T-cell (primary cell): ENCODE data around the gene ANKRD18A. TPM values are rescaled to one million over a fixed set of nuclear protein-coding genes. Genes with fewer than 3 reads are reported as not detected.

Experiments
- ATAC-seq, 4 experiments: fragments of 200-7000 bp in 3 of 4; fragments of 150-1000 bp in 1 of 4; cut with Tn5 transposase; replicated peaks in 1 of 4; 1 replicate in 3 of 4; 2 replicates in 1 of 4; pipeline ENCODE4 v1.10.0; 2021; ENCODE audit warnings: moderate library complexity in 3 of 4, mild to moderate bottlenecking in 2 of 4, moderate number of reproducible peaks in 1 of 4
- CTCF ChIA-PET, 2 donors: fragments of 300-600 bp; sonication (Branson Sonifier 250); formaldehyde crosslinking; loops; one replicate each; lab custom pipeline; 2022; ENCODE audit warnings: antibody characterized with exemption in 2 of 2; lab: Charles Lee
- POLR2A ChIA-PET, 2 donors: fragments of 300-600 bp; sonication (Branson Sonifier 250); formaldehyde crosslinking; loops; one replicate each; lab custom pipeline; 2022; ENCODE audit warnings: antibody characterized with exemption in 2 of 2; lab: Charles Lee
- DNase-seq, 35 experiments: peaks; one replicate each; pipeline versions ENCODE4 v3.0.0 to v3.0.0-alpha.2; 2013 to 2023
- H3K27ac ChIP-seq: one replicate; pipeline ENCODE4 v1.5.1; 2013; ENCODE audit warnings: low read length
- H3K27me3 ChIP-seq, 2 experiments: replicated peaks in 1 of 2; 1 replicate in 1 of 2; 2 replicates in 1 of 2; pipeline versions ENCODE4 v1.6.1 to v1.7.0; 2013; ENCODE audit warnings: low read length in 1 of 2, mixed read lengths in 1 of 2; ENCODE audit not compliant: control insufficient read depth in 2 of 2, insufficient read depth in 2 of 2; ENCODE audit errors: extremely low read depth in 1 of 2
- H3K36me3 ChIP-seq, 2 donors: 1 replicate in 1 of 2; 2 replicates in 1 of 2; pipeline versions ENCODE4 v1.6.1 to v1.7.0; 2013; ENCODE audit warnings: low read length in 1 of 2; ENCODE audit not compliant: control insufficient read depth in 2 of 2, insufficient read depth in 1 of 2; ENCODE audit errors: extremely low read depth in 1 of 2
- H3K4me1 ChIP-seq, 2 experiments: 1 replicate in 1 of 2; 2 replicates in 1 of 2; pipeline versions ENCODE4 v1.6.1 to v1.7.0; 2013; ENCODE audit warnings: low read length in 2 of 2, mixed read lengths in 1 of 2; ENCODE audit not compliant: insufficient read depth in 2 of 2, control insufficient read depth in 1 of 2; ENCODE audit errors: extremely low read depth in 1 of 2
- H3K4me3 ChIP-seq, 2 donors: 1 replicate in 1 of 2; 2 replicates in 1 of 2; pipeline versions ENCODE4 v1.5.1 to v1.7.0; 2013; ENCODE audit warnings: mild to moderate bottlenecking in 2 of 2, low read length in 1 of 2, moderate library complexity in 1 of 2; ENCODE audit not compliant: control insufficient read depth in 1 of 2; ENCODE audit errors: extremely low read depth in 1 of 2
- H3K9me3 ChIP-seq: 2 replicates; pipeline ENCODE4 v1.7.0; 2013
- H3K27ac Mint-ChIP-seq, 2 donors: one replicate each; pipeline ENCODE4 v1.8.0; 2020 to 2021; ENCODE audit warnings: mild to moderate bottlenecking in 2 of 2, mixed read lengths in 2 of 2
- H3K27me3 Mint-ChIP-seq, 2 donors: one replicate each; pipeline ENCODE4 v1.8.0; 2021 to 2022; ENCODE audit warnings: mixed read lengths in 2 of 2
- H3K36me3 Mint-ChIP-seq: one replicate; pipeline ENCODE4 v1.8.0; 2021; ENCODE audit warnings: mixed read lengths
- H3K4me1 Mint-ChIP-seq, 3 donors: one replicate each; pipeline ENCODE4 v1.8.0; 2020 to 2022; ENCODE audit warnings: mixed read lengths in 3 of 3, mild to moderate bottlenecking in 1 of 3
- H3K4me3 Mint-ChIP-seq, 3 donors: one replicate each; pipeline ENCODE4 v1.8.0; 2020 to 2022; ENCODE audit warnings: mild to moderate bottlenecking in 3 of 3, mixed read lengths in 3 of 3, moderate library complexity in 3 of 3
- H3K9me3 Mint-ChIP-seq, 3 donors: one replicate each; pipeline ENCODE4 v1.8.0; 2020 to 2022; ENCODE audit warnings: mixed read lengths in 3 of 3
- WGBS: methylation state at CpG from one replicate; pipeline ENCODE4 v1.1.5; 2013; ENCODE audit warnings: missing lambda C conversion rate; ENCODE audit not compliant: insufficient coverage; 5-methylcytosine and 5-hydroxymethylcytosine counted together
- total RNA-seq, 35 experiments: library from RNA in 6 of 35; stranded (reverse) in 6 of 35; fragments of 120-200 nt in 1 of 35; gene quantifications; one replicate each; pipeline versions ENCODE4 v1.2.1 to v1.2.4 and lab custom pipeline; 2013 to 2026

Gene ANKRD18A
- total RNA-seq, 5 donors from 2014 or later (not counting 1 experiment from before 2014, with no cell fraction given): 1.2 to 16.5 (median 5.1) TPM

GRCh38 chr9:38643815-38644173 lies 23.4 kb upstream of the ANKRD18A start:
- no peaks in the 10 kb centered on the region for H3K36me3 ChIP-seq
- Mint-ChIP-seq H3K4me1 (no peaks in the 10 kb centered on the region), H3K4me3 (no peak overlapping the region), H3K27me3 (peaks cover 8 to 13% of the 10 kb centered on the region in 2 donors), H3K36me3 (no peaks in the 10 kb centered on the region), H3K9me3 (no peaks in the 10 kb centered on the region), H3K27ac (no peak overlapping the region)
- WGBS: 61% methylated on average over 2 of the region's 3 CpGs
- POLR2A ChIA-PET: no interaction called here
- H3K27ac ChIP-seq: no peak overlapping the region
- ATAC-seq (no peak), DNase-seq (no peak)
- H3K4me1 ChIP-seq: no peaks in the 10 kb centered on the region
- H3K9me3 ChIP-seq: no peaks in the 10 kb centered on the region
- CTCF ChIA-PET: no interaction called here
- peaks cover 2 to 11% of the 10 kb centered on the region in 2 experiments for H3K27me3 ChIP-seq
- no peak overlapping the region for H3K4me3 ChIP-seq

GRCh38 chr9:38642951-38643814 lies 22.8 kb upstream of the ANKRD18A start:
- H3K27ac Mint-ChIP-seq: no peak overlapping the region
- ChIA-PET POLR2A (no interaction called here), CTCF (no interaction called here)
- Histone ChIP-seq H3K4me3 (no peak overlapping the region), H3K4me1 (no peaks in the 10 kb centered on the region), H3K27me3 (peaks cover 2 to 14% of the 10 kb centered on the region in 2 experiments), H3K27ac (no peak overlapping the region), H3K9me3 (no peaks in the 10 kb centered on the region), H3K36me3 (no peaks in the 10 kb centered on the region)
- WGBS: 90% methylated on average over 10 of the region's 18 CpGs
- H3K4me1 Mint-ChIP-seq: no peaks in the 10 kb centered on the region
- DNase-seq (no peak), ATAC-seq (no peak)
- no peaks in the 10 kb centered on the region for H3K36me3 Mint-ChIP-seq
- no peak overlapping the region for H3K4me3 Mint-ChIP-seq
- H3K9me3 Mint-ChIP-seq: no peaks in the 10 kb centered on the region
- peaks cover 8 to 14% of the 10 kb centered on the region in 2 donors for H3K27me3 Mint-ChIP-seq

GRCh38 chr9:38641985-38642864 lies 21.8 kb upstream of the ANKRD18A start:
- Histone ChIP-seq H3K4me3 (no peak overlapping the region), H3K36me3 (no peaks in the 10 kb centered on the region), H3K4me1 (no peaks in the 10 kb centered on the region), H3K27ac (no peak overlapping the region), H3K27me3 (peaks cover 2 to 14% of the 10 kb centered on the region in 2 experiments), H3K9me3 (no peaks in the 10 kb centered on the region)
- ChIA-PET POLR2A (no interaction called here), CTCF (no interaction called here)
- Mint-ChIP-seq H3K4me1 (no peaks in the 10 kb centered on the region), H3K4me3 (no peak overlapping the region), H3K36me3 (no peaks in the 10 kb centered on the region), H3K9me3 (no peaks in the 10 kb centered on the region), H3K27me3 (peaks cover 8 to 10% of the 10 kb centered on the region in 2 donors), H3K27ac (no peak overlapping the region)
- WGBS: 61% methylated on average over 8 of the region's 12 CpGs
- ATAC-seq: no peak
- DNase-seq: peak in 1 of 35 experiments; percentile 12

GRCh38 chr9:38641142-38641541 lies 20.7 kb upstream of the ANKRD18A start:
- ChIA-PET CTCF (interaction anchor here in 1 of 2 donors (0.6 kb wide), 1 partner anchor 18 kb away, joined by 4 read pairs; no protein-coding TSS in a partner anchor), POLR2A (no interaction called here)
- ATAC-seq: no peak
- H3K36me3 ChIP-seq: no peaks in the 10 kb centered on the region
- H3K4me3 Mint-ChIP-seq: no peak overlapping the region
- H3K9me3 Mint-ChIP-seq: no peaks in the 10 kb centered on the region
- H3K27me3 Mint-ChIP-seq: peaks cover 8 to 13% of the 10 kb centered on the region in 2 donors
- no peaks in the 10 kb centered on the region for H3K4me1 Mint-ChIP-seq
- H3K4me1 ChIP-seq: no peaks in the 10 kb centered on the region
- no peak overlapping the region for H3K27ac ChIP-seq
- peaks cover 2 to 18% of the 10 kb centered on the region in 2 experiments for H3K27me3 ChIP-seq
- H3K9me3 ChIP-seq: no peaks in the 10 kb centered on the region
- no peak overlapping the region for H3K4me3 ChIP-seq
- DNase-seq: no peak
- H3K27ac Mint-ChIP-seq: no peak overlapping the region
- 93% methylated on average over 7 of the region's 9 CpGs for whole genome bisulfite sequencing
- no peaks in the 10 kb centered on the region for H3K36me3 Mint-ChIP-seq

GRCh38 chr9:38639577-38639940 lies 19.2 kb upstream of the ANKRD18A start:
- 100% methylated on average over 3 of the region's 6 CpGs for WGBS
- CTCF ChIA-PET: no interaction called here
- H3K27me3 ChIP-seq: peaks cover under 1 to 18% of the 10 kb centered on the region in 2 experiments
- no peaks in the 10 kb centered on the region for H3K36me3 ChIP-seq
- no peaks in the 10 kb centered on the region for H3K9me3 Mint-ChIP-seq
- H3K4me3 Mint-ChIP-seq: no peak overlapping the region
- no peaks in the 10 kb centered on the region for H3K4me1 Mint-ChIP-seq
- no peak overlapping the region for H3K4me3 ChIP-seq
- H3K36me3 Mint-ChIP-seq: no peaks in the 10 kb centered on the region
- H3K27ac ChIP-seq: no peak overlapping the region
- H3K27me3 Mint-ChIP-seq: peaks cover 8 to 14% of the 10 kb centered on the region in 2 donors
- H3K4me1 ChIP-seq: no peaks in the 10 kb centered on the region
- H3K9me3 ChIP-seq: no peaks in the 10 kb centered on the region
- no peak overlapping the region for H3K27ac Mint-ChIP-seq
- POLR2A ChIA-PET: no interaction called here
- ATAC-seq (no peak), DNase-seq (no peak)

DNA sequence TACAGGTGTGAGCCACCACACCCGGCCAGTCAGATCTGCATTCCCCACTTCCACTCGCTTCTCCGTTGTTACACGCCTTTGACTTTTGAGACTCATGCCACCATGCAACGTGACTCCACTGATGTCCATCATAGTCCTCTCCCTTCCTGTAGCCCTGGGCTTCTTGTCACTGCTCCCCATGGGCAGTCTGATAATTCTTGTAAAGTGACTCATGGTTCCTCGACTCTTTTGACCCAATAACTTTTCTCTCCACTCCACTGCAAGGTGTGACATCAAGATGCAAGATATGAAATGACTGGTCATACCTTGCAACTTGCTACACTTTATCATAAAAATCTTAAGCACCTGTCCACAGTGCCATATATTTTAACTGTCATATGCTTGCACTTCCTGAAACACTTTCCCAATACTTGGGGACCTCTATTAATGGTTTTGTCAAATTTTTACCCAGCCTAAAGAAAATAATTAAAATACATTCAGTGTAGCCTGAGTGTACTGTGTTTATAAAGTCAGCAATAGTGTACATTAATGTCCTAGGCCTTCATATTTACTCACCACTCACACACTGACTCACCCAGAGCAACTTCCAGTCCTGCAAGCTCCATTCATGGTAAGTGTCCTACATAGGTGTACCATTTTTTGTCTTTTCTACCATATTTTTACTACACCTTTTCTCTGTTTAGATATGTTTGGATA lies 18.6 kb upstream of the ANKRD18A start:
- H3K4me1 Mint-ChIP-seq: no peaks in the 10 kb centered on the region
- peaks cover 8 to 14% of the 10 kb centered on the region in 2 donors for H3K27me3 Mint-ChIP-seq
- H3K27ac Mint-ChIP-seq: no peak overlapping the region
- no peaks in the 10 kb centered on the region for H3K9me3 Mint-ChIP-seq
- DNase-seq (no peak), ATAC-seq (no peak)
- Histone ChIP-seq H3K4me3 (no peak overlapping the region), H3K36me3 (no peaks in the 10 kb centered on the region), H3K4me1 (no peaks in the 10 kb centered on the region), H3K9me3 (no peaks in the 10 kb centered on the region), H3K27ac (no peak overlapping the region), H3K27me3 (peaks cover 1 to 18% of the 10 kb centered on the region in 2 experiments)
- WGBS: 84% methylated on average over 6 of the region's 6 CpGs
- no peaks in the 10 kb centered on the region for H3K36me3 Mint-ChIP-seq
- POLR2A ChIA-PET: no interaction called here
- H3K4me3 Mint-ChIP-seq: no peak overlapping the region
- CTCF ChIA-PET: no interaction called here
